Neural cell (in vitro differentiated cells): ENCODE results near the gene KDM4B.

Experiments
- CTCF ChIP-seq: fragments of 450-650 bp; IDR thresholded peaks from 2 replicates; pipeline ENCODE4 v1.5.1; 2014; ENCODE audit warnings: antibody characterized with exemption, mild to moderate bottlenecking, moderate library complexity; ENCODE audit not compliant: poor library complexity, severe bottlenecking
- EZH2 ChIP-seq: fragments of 200-600, 300-800 bp; shearing (Covaris generic), sonication (generic); IDR thresholded peaks from 2 replicates; pipeline ENCODE4 v1.6.1; 2014; ENCODE audit warnings: antibody characterized with exemption, low read length, borderline replicate concordance, mild to moderate bottlenecking; ENCODE audit not compliant: insufficient read depth, poor library complexity, severe bottlenecking
- REST ChIP-seq: IDR thresholded peaks from 2 replicates; pipeline ENCODE4 v1.6.1; 2012; ENCODE audit warnings: borderline replicate concordance

- no peak for TF ChIP-seq CTCF
- TF ChIP-seq EZH2, result no peak
- no peak for TF ChIP-seq REST
These were observed 222.2 kb downstream of the KDM4B start for GRCh38 chr19:5191091-5191490.
